ENCODE data around the gene THBS2. TPM values are rescaled to one million over a fixed set of nuclear protein-coding genes. Genes with fewer than 3 reads are reported as not detected.
"Not testable (repeated sequence)": the region's sequence is repeated elsewhere in the genome, so short reads cannot be mapped to it uniquely, and the experiment has no call there.

Gene THBS2
- 10 to 100 TPM in 1 of 6 experiments, 1 to 10 TPM in 5; 2.7 to 28.7 (median 7.8) TPM for total RNA-seq
- long read RNA-seq, partial matches to known transcripts: 1 of 1 reads
- long read RNA-seq, other reads (novel, unspliced or antisense): 0 of 1 reads

DNA sequence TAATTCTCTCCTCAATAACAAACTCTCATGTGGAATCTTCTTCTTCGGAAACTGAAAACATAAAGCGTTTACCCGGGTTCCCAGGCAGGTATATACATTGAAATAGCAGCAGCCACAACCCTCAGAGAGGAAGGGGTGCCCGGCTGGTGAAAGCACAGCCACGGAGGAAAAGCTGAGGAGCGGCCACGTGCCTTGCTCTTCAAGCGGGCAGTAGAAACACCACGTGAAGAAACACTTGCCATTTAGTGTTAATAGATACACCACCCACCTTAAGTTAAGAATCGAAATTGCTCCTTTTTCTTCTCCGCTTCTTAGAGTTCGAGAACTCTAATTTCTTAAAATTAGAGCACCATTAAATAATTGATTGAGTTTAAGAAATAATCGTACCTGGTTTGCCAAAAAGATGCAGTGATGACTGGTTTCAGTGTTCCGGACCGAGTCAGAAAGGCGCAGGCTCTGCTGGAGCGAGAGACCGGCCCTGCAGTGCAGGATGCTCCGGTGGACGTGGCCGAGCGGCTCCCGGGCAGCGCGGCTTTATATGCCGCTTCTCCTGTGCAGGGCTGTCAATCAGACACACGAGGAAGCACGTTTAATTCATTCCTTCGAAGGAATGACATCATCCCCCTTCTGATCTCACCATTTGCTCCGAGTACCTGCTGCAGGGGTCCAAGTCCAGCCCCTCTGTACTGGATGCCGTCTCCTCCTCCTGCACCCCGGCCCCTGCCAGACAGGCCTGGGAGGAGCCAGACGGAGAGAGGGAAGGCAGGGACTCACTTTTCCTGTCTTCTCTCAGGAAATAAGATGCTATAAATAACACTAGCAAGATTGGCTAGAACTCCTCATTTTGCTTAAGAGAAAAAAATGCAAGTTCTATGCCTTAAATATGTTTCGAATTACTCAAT lies at the start of gene THBS2:
Gene THBS2, minus strand, starts transcription at position 510 of the 902 bp plus-strand sequence. CDS start 3,062 bp downstream, outside the sequence.
- H3K27ac ChIP-seq: peak within 1 kb of the TSS in 1 of 3 donors; percentile 43
- no peaks in the 10 kb centered on the region for H3K27me3 ChIP-seq
- DNase-seq (peak in 1 of 3 donors; percentile 17), ATAC-seq (peak; percentile 25 to 73 (median 33))
- no peaks in the 10 kb centered on the region for H3K36me3 ChIP-seq
- H3K4me3 ChIP-seq: peak within 1 kb of the TSS in 2 of 3 donors; percentile 14 to 25
- TF ChIP-seq, protein P1, sequence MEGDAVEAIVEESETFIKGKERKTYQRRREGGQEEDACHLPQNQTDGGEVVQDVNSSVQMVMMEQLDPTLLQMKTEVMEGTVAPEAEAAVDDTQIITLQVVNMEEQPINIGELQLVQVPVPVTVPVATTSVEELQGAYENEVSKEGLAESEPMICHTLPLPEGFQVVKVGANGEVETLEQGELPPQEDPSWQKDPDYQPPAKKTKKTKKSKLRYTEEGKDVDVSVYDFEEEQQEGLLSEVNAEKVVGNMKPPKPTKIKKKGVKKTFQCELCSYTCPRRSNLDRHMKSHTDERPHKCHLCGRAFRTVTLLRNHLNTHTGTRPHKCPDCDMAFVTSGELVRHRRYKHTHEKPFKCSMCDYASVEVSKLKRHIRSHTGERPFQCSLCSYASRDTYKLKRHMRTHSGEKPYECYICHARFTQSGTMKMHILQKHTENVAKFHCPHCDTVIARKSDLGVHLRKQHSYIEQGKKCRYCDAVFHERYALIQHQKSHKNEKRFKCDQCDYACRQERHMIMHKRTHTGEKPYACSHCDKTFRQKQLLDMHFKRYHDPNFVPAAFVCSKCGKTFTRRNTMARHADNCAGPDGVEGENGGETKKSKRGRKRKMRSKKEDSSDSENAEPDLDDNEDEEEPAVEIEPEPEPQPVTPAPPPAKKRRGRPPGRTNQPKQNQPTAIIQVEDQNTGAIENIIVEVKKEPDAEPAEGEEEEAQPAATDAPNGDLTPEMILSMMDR (IDR thresholded peaks at IDR 0.05): no peak
- TF ChIP-seq POLR2A (IDR thresholded peaks at IDR 0.05): peak; percentile 52
- no peaks in the 10 kb centered on the region for H3K9me3 ChIP-seq
- H3K4me1 ChIP-seq: no peaks in the 10 kb centered on the region
- 4% methylated on average over 33 of the region's 34 CpGs for WGBS (ENCODE audit: insufficient coverage, low coverage, low lambda C conversion rate, missing lambda C conversion rate)
- intact Hi-C loops (cut with DNase I): no loop called here

DNA sequence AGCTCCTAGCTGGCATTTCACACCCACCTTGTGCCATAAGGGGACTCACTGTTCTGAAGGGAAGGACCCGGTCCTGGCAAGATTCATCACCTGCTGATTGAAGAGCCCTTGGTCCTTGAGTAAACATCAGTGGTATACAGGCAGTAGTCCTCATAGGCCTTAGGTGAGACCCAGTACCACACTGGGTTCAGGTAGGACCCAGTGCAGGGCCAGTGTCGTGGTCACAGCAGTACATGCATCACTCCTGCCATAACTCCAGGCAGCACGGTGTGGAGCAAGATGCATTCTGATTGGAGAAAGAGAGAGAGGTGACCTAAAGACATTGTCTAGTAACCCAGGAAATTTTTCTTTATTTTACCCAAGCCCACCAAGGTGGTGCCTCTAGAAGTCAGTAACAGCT lies 49.1 kb upstream of the THBS2 start:
- Histone ChIP-seq H3K27me3 (no peaks in the 10 kb centered on the region), H3K27ac (no peak overlapping the region), H3K36me3 (no peaks in the 10 kb centered on the region), H3K9me3 (no peaks in the 10 kb centered on the region), H3K4me3 (no peak overlapping the region), H3K4me1 (no peaks in the 10 kb centered on the region)
- no CpG with 5 or more reads among the region's 3 CpGs for WGBS (ENCODE audit: insufficient coverage, low coverage, low lambda C conversion rate, missing lambda C conversion rate)
- DNase-seq: no peak
- no peak for TF ChIP-seq POLR2A (IDR thresholded peaks at IDR 0.05)
- TF ChIP-seq, protein P1 (IDR thresholded peaks at IDR 0.05): no peak
- intact Hi-C loops (cut with DNase I): no loop called here
- ATAC-seq: no peak

DNA sequence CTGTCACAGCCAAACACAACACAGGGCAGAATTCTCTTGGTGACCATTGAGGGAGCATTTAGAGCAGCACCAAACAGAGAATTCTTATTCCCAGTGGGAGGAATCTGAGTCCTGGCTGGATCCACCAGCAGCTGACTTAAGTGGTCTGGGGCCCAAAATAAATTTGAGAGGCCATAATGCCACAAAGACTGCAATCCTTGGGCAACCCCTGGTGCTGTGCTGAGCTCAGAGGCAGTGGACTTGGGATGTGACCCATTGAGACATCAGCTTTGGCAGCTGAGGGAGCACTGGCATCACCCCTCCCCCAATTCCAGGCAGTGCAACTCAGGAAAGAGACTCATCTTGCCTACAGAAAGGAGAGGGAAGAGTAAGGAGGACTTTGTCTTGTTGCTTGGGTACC lies 48.6 kb upstream of the THBS2 start:
- no peaks in the 10 kb centered on the region for H3K4me1 ChIP-seq
- DNase-seq: no peak
- no peaks in the 10 kb centered on the region for H3K27me3 ChIP-seq
- no peak for TF ChIP-seq POLR2A (IDR thresholded peaks at IDR 0.05)
- TF ChIP-seq, protein P1 (IDR thresholded peaks at IDR 0.05): no peak
- H3K4me3 ChIP-seq: no peak overlapping the region
- no peaks in the 10 kb centered on the region for H3K9me3 ChIP-seq
- no peaks in the 10 kb centered on the region for H3K36me3 ChIP-seq
- H3K27ac ChIP-seq: no peak overlapping the region
- intact Hi-C loops (cut with DNase I): no loop called here
- ATAC-seq: no peak

DNA sequence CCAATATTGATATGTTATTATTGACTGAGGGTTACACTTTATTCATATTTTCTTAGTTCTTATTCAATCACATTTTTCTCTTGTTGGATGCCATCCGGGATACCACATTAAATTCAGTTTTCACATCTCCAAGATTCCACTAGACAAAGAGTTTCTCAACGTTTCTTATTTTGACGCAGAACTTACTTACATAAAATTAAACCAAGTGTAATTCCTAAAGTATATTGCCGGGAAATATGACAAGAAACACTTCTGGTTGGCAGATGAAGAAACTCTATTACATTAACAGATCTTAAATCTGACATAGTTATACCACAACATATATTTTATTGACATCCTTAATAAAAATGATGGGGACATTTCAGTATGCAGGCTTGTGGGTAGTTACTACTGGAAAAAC lies 47.3 kb upstream of the THBS2 start:
- Histone ChIP-seq H3K4me1 (no peaks in the 10 kb centered on the region), H3K27me3 (no peaks in the 10 kb centered on the region), H3K4me3 (no peak overlapping the region), H3K27ac (no peak overlapping the region), H3K36me3 (no peaks in the 10 kb centered on the region), H3K9me3 (no peaks in the 10 kb centered on the region)
- DNase-seq: no peak
- no peak for TF ChIP-seq POLR2A (IDR thresholded peaks at IDR 0.05)
- TF ChIP-seq, protein P1 (IDR thresholded peaks at IDR 0.05): no peak
- no peak for ATAC-seq
- intact Hi-C loops (cut with DNase I): no loop called here
- 58% methylated on average over 4 of the region's 4 CpGs for WGBS (ENCODE audit: insufficient coverage, low coverage, low lambda C conversion rate, missing lambda C conversion rate)

DNA sequence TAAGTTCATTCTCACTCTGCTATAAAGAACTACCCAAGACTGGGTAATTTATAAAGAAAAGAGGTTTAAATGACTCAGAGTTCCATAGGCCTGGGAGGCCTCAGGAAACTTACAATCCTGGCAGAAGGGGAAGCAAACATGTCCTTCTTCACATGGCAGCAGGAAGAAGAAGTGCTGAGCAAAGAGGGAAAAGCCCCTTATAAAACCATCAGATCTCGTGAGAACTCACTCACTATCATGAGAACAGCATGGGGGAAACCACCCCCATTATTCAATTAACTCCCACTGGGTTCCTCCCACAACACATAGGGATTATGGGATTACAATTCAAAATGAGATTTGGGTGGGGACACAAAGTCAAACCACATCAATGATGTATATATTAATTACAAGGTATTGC lies 45.0 kb upstream of the THBS2 start:
- H3K27ac ChIP-seq; H3K36me3 ChIP-seq; H3K4me1 ChIP-seq; H3K9me3 ChIP-seq; DNase-seq; H3K4me3 ChIP-seq; ATAC-seq; intact Hi-C loops (cut with DNase I); H3K27me3 ChIP-seq: not testable (repeated sequence)
- WGBS (ENCODE audit: insufficient coverage, low coverage, low lambda C conversion rate, missing lambda C conversion rate): 50% methylated on average over 1 of the region's 1 CpG
